A673 (cell line): ENCODE measurements around the gene POLG2.

Source experiments
- CTCF ChIP-seq: fragments of 300-800, 200-600 bp; sonication (generic); conservative IDR thresholded peaks from 2 replicates; pipeline ENCODE4 v1.5.1; 2017; ENCODE audit warnings: low read depth, mild to moderate bottlenecking, antibody characterized with exemption, low read length, moderate library complexity, mixed read lengths
- EZH2 ChIP-seq: fragments of 200-600 bp; sonication (generic); IDR thresholded peaks from 2 replicates; pipeline ENCODE4 v1.6.1; 2017; ENCODE audit warnings: borderline replicate concordance, low read depth, mild to moderate bottlenecking, mixed read lengths, antibody characterized with exemption, low read length; ENCODE audit not compliant: poor library complexity, severe bottlenecking

- TF ChIP-seq CTCF: no peak
- TF ChIP-seq EZH2: no peak
These were observed 19.0 kb upstream of the POLG2 start for GRCh38 chr17:64515829-64516228.
